B cell (primary cell): Measurements from ENCODE around the gene RHBDL1.

Experiments
- CTCF ChIP-seq: fragments of 200-600 bp; IDR thresholded peaks from one replicate; pipeline ENCODE4 v1.8.0; 2022; ENCODE audit warnings: antibody characterized with exemption, mild to moderate bottlenecking
- EZH2 ChIP-seq: IDR thresholded peaks from 2 replicates; pipeline ENCODE4 v1.6.1; 2012; ENCODE audit warnings: borderline replicate concordance, low read depth, mild to moderate bottlenecking, moderate library complexity, low read length; ENCODE audit not compliant: insufficient read depth, poor library complexity, severe bottlenecking

- no peak for TF ChIP-seq CTCF
- no peak for TF ChIP-seq EZH2
Observed at GRCh38 chr16:669666-670065, 5.8 kb upstream of the RHBDL1 start.
